ENCODE results near the gene PARD3B.

- TF ChIP-seq CTCF (IDR thresholded peaks at IDR 0.05; ENCODE audit: low read length) (no peak), EZH2 (optimal IDR thresholded peaks at IDR 0.05; ENCODE audit: low read depth, low read length) (no peak)
Measured at GRCh38 chr2:204850581-204850980, 305.3 kb downstream of the PARD3B start.

Data from MM.1S (cell line).